ENCODE measurements around the gene BTN3A1. TPM values are rescaled to one million over a fixed set of nuclear protein-coding genes. Genes with fewer than 3 reads are reported as not detected.

Gene BTN3A1
- total RNA-seq, 1 donor from 2014 or later = 52.2 TPM

DNA sequence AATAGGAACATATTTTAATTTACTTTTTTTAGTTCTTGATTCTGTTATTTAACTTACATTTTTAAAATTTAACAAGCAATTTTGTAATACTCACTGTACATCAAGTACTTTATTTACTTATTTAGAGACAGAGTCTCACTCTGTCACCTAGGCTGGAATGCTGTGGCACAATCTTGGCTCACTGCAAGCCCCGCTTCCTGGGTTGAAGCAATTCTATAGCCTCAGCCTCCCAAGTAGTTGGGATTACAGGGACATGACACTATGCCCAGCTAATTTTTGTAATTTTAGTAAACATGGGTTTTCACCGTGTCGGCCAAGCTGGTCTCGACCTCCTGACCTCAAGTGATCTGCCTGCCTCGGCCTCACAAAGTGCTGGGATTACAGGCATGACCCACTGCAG lies 45.2 kb downstream of the BTN3A1 start:
- Histone ChIP-seq H3K27me3 (no peaks in the 10 kb centered on the region), H3K9me3 (no peaks in the 10 kb centered on the region), H3K36me3 (peaks cover 36% of the 10 kb centered on the region), H3K4me3 (no peak overlapping the region), H3K27ac (no peak overlapping the region), H3K4me1 (peaks cover 20% of the 10 kb centered on the region)
- TF ChIP-seq, protein P1, sequence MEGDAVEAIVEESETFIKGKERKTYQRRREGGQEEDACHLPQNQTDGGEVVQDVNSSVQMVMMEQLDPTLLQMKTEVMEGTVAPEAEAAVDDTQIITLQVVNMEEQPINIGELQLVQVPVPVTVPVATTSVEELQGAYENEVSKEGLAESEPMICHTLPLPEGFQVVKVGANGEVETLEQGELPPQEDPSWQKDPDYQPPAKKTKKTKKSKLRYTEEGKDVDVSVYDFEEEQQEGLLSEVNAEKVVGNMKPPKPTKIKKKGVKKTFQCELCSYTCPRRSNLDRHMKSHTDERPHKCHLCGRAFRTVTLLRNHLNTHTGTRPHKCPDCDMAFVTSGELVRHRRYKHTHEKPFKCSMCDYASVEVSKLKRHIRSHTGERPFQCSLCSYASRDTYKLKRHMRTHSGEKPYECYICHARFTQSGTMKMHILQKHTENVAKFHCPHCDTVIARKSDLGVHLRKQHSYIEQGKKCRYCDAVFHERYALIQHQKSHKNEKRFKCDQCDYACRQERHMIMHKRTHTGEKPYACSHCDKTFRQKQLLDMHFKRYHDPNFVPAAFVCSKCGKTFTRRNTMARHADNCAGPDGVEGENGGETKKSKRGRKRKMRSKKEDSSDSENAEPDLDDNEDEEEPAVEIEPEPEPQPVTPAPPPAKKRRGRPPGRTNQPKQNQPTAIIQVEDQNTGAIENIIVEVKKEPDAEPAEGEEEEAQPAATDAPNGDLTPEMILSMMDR (IDR thresholded peaks at IDR 0.05) = no peak
- DNase-seq = no peak
- no peak for ATAC-seq
- intact Hi-C loops (cut with DNase I) = no loop called here

DNA sequence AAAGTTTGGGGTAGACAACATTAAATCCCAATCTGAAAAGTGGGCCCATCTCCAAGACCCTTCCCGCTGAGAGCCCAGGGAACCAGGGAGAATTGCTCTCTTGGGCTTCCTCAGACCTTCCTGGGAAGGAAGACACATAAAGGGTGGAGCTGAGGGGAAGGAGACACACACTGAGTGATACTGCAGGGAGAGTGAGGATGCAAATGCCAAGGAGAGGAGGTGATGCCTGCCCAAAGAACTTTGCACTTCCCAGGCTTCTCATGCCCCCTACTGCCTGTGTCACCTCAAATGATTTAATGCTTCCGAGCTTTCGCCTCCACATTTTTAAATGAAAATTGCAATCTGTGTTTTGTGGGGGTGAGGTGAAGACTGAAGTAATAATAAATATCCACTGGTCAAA lies 48.2 kb downstream of the BTN3A1 start:
- Histone ChIP-seq H3K4me1 (peaks cover 11% of the 10 kb centered on the region), H3K36me3 (peaks cover 24% of the 10 kb centered on the region), H3K27ac (no peak overlapping the region), H3K9me3 (no peaks in the 10 kb centered on the region), H3K4me3 (no peak overlapping the region), H3K27me3 (no peaks in the 10 kb centered on the region)
- ATAC-seq = no peak
- intact Hi-C loops (cut with DNase I) = no loop called here
- TF ChIP-seq, protein P1 (IDR thresholded peaks at IDR 0.05) = no peak
- no peak for DNase-seq

DNA sequence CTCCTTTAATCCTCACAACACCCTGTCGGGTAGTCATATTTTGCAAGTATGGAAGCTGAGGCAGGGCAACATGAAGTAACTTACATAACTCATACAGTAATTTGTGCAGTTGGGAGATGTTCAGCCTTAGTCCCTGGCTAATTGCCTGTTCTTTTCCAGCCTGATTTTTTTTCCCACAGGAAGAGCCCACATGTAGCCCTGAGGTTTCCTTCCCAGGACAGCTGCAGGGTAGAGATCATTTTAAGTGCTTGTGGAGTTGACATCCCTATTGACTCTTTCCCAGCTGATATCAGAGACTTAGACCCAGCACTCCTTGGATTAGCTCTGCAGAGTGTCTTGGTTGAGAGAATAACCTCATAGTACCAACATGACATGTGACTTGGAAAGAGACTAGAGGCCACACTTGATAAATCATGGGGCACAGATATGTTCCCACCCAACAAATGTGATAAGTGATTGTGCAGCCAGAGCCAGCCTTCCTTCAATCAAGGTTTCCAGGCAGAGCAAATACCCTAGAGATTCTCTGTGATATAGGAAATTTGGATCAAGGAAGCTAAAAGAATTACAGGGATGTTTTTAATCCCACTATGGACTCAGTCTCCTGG lies 50.7 kb downstream of the BTN3A1 start:
- H3K27ac ChIP-seq = no peak overlapping the region
- H3K27me3 ChIP-seq = no peaks in the 10 kb centered on the region
- peaks cover 17% of the 10 kb centered on the region for H3K36me3 ChIP-seq
- TF ChIP-seq, protein P1 (IDR thresholded peaks at IDR 0.05) = no peak
- H3K4me3 ChIP-seq = no peak overlapping the region
- no peaks in the 10 kb centered on the region for H3K9me3 ChIP-seq
- DNase-seq = no peak
- intact Hi-C loops (cut with DNase I) = no loop called here
- peaks cover 8% of the 10 kb centered on the region for H3K4me1 ChIP-seq
- no peak for ATAC-seq

DNA sequence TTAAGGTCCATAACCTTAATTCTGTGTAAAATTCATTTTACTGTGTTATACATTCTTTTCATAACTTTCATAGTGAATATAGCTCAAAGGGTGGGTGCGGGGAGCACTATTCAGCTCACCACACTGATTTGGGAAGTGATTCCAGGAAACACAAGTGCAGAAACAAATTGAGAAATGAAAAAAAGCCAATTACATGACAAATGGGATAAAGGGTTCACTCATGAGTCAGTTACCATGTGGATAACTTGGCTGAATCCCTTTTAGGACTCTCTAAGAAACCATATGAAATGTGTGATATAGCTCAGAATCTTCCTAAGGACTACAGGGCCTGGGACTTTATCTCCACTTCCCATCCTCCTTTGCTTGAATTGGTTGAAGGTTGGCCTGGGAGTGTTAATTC lies 52.6 kb downstream of the BTN3A1 start:
- intact Hi-C loops (cut with DNase I) = no loop called here
- Histone ChIP-seq H3K4me1 (peaks cover 20% of the 10 kb centered on the region), H3K9me3 (no peaks in the 10 kb centered on the region), H3K27me3 (no peaks in the 10 kb centered on the region), H3K4me3 (no peak overlapping the region), H3K36me3 (peaks cover 9% of the 10 kb centered on the region), H3K27ac (peak overlapping the region; percentile 3)
- TF ChIP-seq, protein P1 (IDR thresholded peaks at IDR 0.05) = no peak
- DNase-seq (no peak), ATAC-seq (no peak)

DNA sequence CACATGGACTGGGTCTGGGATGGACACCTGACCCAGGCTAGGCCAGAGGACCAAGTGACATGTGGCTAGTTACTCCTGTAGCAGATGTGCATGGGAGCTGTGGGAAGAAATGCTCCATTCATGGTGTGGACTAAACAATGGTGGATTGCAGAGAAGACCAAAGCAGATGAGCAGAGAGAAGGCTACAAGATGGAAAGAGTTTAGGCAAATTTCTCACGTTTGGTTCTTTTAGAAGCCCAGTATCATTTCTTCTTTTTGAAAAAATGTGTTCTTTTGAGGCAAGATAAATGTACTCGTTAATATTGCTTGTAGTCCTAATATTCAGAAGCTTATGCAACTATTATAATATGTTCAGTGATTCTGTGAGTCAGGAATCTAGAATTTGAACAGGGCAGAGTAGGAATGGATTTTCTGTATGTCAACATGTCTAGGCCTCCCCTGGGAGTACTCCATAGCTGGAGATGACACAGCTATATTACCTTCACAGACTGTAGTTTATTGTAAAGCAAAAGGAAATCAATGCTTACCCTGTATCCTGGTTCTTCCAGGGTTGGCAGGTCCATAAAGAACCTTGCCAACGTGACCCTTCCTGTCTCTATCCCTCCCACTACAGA lies 53.4 kb downstream of the BTN3A1 start:
- H3K36me3 ChIP-seq = peaks cover 12% of the 10 kb centered on the region
- intact Hi-C loops (cut with DNase I) = no loop called here
- peaks cover 25% of the 10 kb centered on the region for H3K4me1 ChIP-seq
- no peak for ATAC-seq
- H3K4me3 ChIP-seq = no peak overlapping the region
- H3K27ac ChIP-seq = peak overlapping the region; percentile 3
- no peaks in the 10 kb centered on the region for H3K9me3 ChIP-seq
- H3K27me3 ChIP-seq = no peaks in the 10 kb centered on the region
- TF ChIP-seq, protein P1 (IDR thresholded peaks at IDR 0.05) = no peak
- DNase-seq = no peak

Measured in upper lobe of right lung (tissue), 1 donor.